Retinal pigment epithelial cell (primary cell): ENCODE results near the gene SHROOM3.

Source experiments
- DNase-seq: peaks from one replicate; pipeline ENCODE4 v3.0.0-alpha.2; 2010; ENCODE audit warnings: low read depth
- H3K4me3 ChIP-seq: 2 replicates; pipeline ENCODE4 v1.5.1; 2011; ENCODE audit warnings: mild to moderate bottlenecking, low read length, control low read depth, moderate library complexity
- CTCF ChIP-seq: conservative IDR thresholded peaks from 2 replicates; pipeline ENCODE4 v1.5.1; 2011; ENCODE audit warnings: low read depth, low read length, control low read depth, inconsistent platforms

SHROOM3 gene

GRCh38 chr4:76492055-76492454, 57.0 kb downstream of the SHROOM3 start:
- H3K4me3 ChIP-seq = no peak overlapping the region
- no peak for DNase-seq
- no peak for TF ChIP-seq CTCF

- no peak overlapping the region for H3K4me3 ChIP-seq
- no peak for TF ChIP-seq CTCF
- no peak for DNase-seq
Observed at GRCh38 chr4:76494243-76494642, 59.2 kb downstream of the SHROOM3 start.

- no peak for TF ChIP-seq CTCF
Observed at GRCh38 chr4:76494871-76495590, 60.0 kb downstream of the SHROOM3 start.

GRCh38 chr4:76498550-76498949, 63.5 kb downstream of the SHROOM3 start:
- no peak for DNase-seq
- no peak overlapping the region for H3K4me3 ChIP-seq
- no peak for TF ChIP-seq CTCF

More at GRCh38 chr4:76494871-76495590, 60.0 kb downstream of the SHROOM3 start:
- H3K4me3 ChIP-seq = no peak overlapping the region
- DNase-seq = no peak

- no peak for DNase-seq
- H3K4me3 ChIP-seq = no peak overlapping the region
- no peak for TF ChIP-seq CTCF
Observed at GRCh38 chr4:76499461-76499860, 64.4 kb downstream of the SHROOM3 start.

- TF ChIP-seq CTCF = no peak
- no peak overlapping the region for H3K4me3 ChIP-seq
- DNase-seq = no peak
Observed at GRCh38 chr4:76502886-76503285, 67.9 kb downstream of the SHROOM3 start.
